CD4-positive, alpha-beta T cell treated with Interleukin-15 for 4 hours (primary cell): Measurements from ENCODE around the gene CFDP1.

Experiments
- DNase-seq: peaks from one replicate; pipeline ENCODE4 v3.0.0-alpha.2; 2020; ENCODE audit warnings: low spot score

The CFDP1 gene

DNA sequence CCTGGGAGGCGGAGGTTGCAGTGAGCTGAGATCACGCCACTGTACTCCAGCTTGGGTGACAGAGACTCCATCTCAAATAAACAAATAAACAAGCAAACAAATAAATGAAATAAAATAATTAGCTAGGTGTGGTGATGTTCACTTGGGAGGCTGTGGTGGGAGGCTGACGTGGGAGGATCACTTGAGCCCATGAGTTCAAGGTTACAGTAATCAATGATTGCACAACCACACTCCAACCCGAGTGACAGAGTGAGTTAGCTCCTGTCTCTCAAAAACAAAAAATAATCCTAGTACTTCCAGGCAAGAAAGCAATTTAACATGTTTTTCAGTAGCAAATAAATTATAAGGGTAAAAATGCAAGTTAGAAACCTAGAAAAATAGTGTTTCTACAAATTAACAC is 26.4 kb downstream of the CFDP1 start:
- no peak for DNase-seq

DNA sequence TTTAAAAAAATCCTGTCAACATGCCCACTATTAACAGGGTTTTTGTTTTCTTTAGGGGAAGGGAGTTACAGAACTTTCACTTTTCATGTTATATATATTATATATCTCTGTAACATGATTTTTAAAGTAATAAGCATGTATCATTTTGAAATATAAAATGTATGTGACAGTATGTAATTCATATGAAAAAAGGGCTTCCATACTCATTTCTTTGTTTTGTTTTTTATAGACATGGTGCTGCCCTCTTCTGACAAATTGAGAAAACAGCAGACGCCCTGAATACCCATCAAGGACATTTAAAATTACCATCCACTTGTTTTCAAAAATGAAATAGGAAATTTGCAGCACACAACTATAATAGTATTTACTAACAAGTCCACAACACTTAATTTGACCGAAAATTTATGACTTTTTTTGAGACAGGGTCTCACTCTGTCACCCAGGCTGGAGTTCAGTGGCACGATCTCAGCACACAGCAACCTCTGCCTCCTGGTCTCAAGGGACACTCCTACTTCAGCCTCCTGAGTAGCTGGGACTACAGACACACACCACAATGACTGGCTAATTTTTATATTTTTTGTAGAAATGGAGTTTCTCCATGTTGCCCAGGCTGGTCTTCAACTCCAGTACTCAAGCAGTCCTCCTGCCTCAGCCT is 30.4 kb downstream of the CFDP1 start:
- peak; percentile 40 for DNase-seq

DNA sequence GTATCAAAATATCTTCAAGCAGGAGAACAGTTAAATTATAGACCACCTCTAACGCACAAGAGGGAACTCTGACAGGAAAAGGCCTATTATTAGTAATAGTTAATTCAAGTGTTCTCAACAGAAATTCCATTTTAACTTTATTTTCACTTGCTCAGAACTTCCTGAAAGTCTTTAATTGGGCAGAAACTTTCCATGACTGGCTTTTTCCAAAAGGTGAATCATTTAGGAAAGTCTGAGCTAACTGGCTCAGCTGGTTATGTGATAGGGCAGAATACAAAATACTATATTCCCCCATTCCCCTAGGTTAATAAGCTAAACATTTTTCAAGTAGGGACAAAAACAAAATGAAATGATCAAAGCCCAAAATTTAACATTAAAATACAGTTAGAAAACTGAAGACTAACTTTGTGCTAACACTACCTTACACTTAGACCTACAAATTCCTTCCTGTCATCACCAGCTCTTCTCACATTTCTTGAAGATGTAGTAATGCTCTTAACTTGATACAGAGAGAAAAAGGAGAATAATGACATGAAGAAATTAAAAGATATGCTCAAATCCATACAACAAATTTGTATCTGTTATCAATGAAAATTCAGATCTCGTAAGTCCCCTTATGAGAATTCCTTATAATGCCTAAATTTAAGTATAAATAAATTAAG is 31.0 kb downstream of the CFDP1 start:
- DNase-seq, result no peak

DNA sequence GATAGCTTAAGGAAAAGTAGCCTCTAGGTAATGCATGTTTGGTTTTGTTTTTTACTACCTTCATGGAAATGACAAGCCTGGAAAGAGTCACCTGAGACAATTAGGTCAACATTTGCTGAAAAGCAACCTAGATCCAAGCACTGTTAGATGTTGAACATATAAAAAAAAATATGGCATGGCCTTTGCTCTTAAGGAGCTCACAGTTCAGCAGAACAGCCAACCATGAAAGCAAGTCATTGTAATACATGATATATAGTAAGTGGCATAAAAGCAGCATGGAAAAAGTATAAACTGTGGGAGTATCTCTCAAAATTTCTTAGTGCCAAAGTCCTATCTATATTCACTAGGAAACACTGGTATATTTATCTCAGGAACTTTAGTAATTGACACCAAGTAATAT is 31.6 kb downstream of the CFDP1 start:
- no peak for DNase-seq

DNA sequence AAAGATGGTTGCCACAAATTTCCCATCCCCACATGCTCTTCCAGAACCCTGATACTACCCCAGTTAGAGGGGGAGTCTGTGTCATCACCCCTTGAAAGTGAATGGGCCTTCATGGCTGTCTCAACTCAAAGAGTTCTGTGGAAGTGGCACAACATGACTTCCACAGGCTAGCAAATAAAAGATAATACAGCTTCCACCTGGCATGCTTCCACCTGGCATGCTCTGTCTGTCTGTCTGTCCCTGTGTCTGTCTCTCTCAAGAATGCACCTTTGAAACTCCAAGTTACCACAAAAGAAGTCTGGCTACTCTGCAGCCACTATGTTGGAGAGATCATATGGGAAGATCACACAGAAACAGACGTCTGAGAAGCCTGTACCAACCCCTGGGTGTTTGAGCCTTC is 35.0 kb downstream of the CFDP1 start:
- DNase-seq, result no peak

DNA sequence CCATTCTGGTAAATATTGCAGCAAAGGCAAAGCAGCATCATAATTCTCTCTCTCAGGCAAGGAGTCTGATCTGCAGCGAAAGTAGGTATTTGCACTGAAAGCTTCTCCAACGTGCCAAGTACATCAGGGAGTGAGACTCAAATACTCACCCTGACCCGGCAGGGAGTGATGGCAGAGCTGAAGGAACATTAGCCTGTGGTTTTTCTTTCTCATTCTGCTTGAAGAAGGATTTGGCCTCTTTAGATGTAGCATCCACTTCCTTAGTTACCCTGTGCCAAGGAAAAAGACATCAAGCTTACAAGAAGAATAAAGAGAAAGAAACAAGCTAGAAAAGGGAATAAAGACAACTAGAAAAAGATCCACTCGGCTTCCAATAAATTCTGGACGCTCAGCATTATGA is 38.4 kb downstream of the CFDP1 start:
- DNase-seq, result no peak

DNA sequence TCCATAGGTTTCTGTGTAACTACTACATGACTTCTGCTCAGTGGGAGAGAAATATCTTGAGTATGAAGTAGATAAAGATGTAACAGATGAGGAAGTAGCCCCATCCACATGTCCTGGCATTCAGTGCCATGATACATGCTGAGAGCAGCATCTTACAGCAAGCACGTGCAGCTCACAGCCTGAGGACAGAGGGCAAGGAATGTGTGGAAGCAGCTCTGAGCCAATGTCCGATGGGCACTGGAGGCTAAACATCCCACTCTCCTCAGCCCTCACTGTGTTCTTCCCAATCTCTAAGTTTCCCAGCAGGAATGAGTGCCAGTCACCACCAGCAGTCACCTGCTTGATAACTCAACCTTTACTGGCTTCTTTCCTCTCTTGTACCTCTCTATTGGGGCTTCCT is 40.4 kb downstream of the CFDP1 start:
- DNase-seq, result no peak

DNA sequence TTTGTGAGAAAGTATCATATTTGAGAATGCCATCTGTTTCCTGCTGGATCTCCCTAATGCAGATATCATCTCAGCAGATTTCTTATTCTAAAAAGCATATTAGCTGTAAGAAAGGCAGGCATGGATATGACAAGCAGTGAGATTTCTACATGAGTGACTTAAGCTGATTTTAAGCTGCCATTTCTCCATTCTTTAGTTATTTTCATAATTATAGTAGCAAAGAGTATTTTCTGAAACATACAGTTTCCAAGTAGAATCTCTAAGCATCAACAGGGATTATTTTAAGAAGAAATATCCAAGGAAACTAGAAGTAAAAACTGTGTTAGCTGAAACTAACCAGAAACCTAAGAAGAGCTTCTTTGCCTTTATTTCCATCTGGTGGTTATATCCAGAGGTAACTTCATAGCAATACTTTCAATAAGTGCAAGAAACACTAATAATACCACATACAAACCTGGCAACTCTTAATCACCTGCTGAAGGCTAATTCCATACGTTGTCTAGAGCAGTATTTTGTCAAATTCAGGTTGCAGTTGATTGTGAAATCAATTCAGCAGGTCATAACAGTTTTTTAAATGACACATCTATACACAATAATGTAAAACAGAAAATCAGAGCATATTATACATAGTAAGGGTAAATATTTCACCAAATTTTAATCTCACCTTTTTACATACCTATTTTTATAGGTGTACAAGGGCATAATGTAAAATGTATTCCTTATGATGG is 42.2 kb downstream of the CFDP1 start:
- DNase-seq, result no peak

DNA sequence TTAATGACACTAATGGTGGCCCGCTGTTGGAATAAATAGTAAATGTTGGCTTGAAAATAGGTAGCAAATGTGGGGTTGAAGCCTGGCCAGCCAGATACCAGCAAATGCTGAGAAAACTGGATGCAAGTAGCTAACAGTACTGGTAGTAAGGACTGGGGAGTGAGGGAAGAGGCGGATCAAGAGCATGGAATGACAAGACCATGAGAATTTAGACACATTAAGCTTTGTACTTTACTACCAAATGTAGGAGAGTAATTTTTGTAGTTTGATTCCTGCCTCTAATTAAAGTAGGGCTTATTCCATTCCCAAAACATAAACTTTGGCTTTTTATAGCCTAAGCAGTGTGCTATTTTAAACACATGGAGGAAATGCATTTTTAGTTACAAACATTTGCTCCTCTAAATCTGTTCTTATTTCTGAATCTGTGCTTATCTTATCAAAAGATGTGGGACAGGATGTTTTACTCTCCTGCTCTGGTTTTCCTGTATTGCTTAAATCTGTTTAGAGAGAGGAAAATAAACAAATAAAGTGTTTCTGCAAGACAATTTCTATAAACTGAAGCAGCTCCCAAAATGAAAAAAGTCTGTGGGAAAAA is 44.1 kb downstream of the CFDP1 start:
- no peak for DNase-seq

DNA sequence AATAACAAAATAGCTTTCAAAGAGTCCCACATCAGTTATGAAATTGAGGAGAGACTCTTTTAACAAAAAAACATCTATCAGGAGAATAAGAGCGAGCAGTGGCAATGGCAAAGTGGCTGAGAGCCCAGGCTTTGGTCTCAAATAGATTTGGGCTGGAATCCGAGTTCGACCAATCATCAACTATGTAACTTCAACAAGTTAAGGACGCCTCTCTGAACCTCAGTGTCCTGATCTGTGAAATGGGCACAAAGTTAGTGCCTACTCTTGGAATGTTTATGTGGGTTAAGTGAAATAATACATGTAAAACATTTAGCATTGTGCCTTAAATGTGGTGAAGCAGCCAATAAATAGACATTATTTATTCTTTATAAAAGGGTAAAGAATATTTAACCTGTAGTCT is 45.4 kb downstream of the CFDP1 start:
- DNase-seq, result no peak

DNA sequence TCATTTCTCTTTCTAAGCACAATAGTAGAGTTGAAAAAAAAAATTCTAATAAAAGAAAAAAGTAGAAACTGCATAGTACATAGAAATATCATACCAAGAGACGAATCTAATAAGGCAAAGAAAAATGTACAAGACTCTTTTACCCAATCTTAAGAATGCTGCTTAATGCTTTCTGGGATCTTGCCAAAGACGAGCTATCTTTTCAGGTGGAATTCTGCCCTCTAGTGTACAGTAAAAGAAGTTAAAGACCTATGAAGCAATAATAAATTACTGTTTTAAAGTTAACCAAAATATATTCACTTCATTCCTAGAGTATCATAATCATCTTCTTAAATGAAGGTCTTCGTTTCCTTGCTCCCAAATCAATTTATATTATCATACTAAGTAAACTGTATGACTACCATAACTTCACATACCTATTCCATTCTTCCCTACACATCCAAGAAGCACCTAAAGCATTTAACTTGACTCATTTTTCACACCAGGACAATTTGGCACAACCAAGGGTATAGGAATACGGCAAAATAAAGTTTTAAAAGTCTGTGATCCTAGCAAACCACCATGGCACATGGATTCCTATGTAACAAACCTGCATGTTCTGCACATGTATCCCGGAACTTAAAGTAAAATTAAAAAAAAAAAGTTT is 47.7 kb downstream of the CFDP1 start:
- peak; percentile 62 for DNase-seq

DNA sequence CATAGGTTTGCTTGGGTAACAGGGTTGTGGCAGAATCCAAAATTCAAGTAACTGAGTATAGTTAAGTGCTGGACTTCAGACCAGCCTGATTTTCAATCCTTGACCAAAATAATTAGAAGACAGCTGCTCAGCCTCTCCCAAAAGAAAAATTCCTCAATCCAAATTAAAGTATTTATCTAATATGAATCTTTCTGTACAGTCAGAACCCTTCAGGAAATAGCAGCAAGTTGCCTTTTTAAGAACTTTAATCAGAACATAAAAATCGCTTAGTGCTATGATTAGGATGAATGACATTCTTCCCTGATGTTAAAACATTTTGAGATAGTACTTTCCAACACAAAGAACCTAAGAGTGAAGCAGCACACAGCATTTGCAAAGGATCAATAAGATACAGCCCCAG is 50.2 kb downstream of the CFDP1 start:
- no peak for DNase-seq

DNA sequence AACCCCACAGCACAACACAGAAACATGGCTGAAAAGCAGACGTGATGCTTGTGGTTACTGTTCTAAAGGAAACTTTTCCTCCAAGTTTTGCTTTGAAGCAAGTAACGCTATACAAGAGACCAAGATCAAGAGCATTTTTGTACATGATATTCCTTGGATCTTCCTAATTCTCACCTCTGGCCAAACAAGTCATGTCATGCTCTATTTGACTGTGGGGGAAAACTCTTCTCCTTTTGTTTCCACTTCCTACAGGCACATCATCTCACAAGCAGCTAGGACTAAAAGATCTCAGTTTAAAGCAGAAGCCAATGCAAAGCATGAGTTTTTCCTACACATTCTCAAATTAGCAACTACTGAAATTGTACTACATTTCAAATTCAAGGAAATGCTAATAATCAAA is 50.7 kb downstream of the CFDP1 start:
- DNase-seq, result no peak

DNA sequence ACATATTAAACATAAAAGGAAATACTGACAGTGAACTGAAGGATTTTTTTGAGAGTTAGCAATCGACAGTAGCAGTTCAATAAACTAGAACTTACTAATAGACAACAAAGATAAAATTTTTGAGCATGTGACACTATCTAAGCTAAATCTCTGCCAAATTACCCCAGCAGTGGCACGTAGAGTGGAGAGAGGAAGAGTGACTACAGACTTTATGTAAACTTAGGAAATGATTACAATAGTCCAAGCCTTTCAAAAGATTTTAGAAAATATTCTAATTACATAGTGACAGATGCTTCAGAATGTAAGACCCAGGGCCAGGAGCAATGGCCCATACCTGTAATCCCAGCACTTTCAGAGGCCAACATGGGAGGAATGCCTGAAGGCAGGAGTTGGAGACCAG is 52.4 kb downstream of the CFDP1 start:
- DNase-seq, result peak; percentile 12

DNA sequence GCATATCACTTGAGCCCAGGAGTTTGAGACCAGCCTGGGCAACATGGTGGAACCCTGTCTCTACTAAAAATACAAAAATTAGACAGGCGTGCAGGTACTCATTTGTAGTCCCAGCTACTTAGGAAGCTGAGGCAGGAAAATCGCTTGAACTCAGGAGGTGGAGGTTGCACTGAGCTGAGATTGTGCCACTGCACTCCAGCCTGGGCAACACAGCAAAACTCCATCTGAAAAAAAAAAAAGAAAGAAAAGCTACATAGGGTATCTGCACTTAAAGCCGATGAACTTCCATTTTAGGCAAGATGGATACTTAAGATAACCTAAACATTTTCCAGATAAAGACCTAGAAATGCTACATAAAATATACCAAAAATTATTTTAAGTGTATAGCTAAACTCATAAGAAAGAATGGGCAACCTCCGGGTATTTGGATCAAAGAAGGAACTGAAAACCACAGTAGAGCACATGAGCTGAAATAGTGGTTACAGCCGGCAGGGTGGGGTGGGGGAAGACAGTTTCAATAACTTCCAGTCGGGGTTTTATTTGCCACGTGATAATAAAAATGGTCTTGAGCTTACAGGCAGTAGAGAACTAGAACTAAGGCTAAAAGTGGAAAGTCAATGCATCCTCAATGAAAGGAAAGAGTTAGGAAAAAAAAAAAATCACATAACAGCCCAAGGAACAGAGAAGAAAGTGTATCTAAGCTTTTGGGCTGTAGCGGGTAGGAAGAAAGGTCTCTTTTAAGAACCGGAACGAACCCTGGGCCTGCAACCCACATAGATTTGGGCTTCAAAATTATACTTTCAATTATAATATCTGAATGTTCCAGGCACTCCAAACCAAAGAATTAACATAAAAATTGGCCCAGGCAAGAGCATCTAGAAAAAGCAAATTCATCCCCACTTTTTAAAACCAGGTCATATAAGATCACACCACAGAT is 53.1 kb downstream of the CFDP1 start:
- DNase-seq, result peak; percentile 52

DNA sequence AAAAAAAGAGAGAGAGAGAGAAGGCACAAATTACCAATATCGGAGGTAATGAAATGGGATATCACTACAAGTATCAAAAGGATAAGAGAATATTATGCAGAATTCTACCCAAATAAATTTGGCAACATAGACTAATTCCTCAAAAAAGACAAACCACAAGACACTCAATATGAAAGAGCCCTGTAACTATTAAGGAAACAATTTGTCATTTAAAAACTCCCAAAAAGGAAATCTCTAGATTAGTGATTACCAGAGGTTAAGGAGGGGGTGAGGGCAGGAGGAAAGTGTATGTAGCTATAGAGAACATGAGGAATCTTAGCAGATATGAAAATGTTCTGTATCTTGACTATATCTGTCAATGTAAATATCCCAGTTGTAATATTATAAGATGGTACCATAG is 54.0 kb downstream of the CFDP1 start:
- no peak for DNase-seq

DNA sequence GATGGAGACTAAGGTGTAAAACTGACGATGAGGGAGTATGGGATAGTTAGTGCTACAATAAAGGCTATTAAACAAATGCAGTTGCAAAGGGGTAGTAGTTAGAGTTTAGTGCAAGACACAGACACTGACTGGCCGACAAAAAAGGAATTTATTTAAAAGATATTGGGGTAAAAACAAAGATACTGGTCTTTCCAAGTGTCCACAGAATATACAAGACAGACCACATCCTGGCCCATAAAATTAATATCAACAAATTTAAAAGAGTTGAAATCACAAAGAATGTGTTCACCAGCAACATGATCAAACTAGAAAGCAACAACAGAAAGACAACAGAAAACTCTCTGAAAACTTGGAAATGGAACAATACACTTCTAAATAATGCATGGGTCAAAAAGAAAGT is 54.7 kb downstream of the CFDP1 start:
- DNase-seq, result no peak

DNA sequence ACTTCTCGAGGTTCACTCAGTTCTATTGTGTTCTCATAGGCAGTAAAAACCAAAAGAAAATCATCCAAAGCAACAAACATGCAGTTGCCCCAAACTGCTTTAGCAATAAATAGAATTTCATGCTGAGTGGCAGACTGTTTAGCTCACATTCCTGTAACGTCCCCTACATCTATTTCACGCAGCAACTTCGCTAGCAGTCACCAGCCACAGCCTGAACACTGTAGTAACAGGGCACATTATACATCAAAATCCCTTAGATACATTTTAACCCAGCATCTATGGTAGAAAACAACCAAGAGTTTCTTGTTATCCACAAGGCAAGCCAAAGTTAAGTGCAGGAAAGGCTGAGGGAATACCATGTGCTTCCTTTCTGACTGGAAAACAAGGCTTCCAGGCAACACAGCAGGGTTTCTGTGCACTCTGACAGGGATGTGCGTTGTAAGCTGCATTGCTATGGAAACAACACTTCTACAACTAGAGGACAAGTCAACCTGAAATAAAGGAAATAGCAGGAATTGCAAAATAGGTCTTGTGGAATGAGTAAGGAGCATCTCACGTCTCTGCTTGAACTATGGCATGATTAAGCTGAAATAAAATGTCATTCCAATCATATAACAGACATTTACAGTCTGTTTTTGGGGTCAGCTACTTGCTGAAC is 55.4 kb downstream of the CFDP1 start:
- DNase-seq, result no peak

DNA sequence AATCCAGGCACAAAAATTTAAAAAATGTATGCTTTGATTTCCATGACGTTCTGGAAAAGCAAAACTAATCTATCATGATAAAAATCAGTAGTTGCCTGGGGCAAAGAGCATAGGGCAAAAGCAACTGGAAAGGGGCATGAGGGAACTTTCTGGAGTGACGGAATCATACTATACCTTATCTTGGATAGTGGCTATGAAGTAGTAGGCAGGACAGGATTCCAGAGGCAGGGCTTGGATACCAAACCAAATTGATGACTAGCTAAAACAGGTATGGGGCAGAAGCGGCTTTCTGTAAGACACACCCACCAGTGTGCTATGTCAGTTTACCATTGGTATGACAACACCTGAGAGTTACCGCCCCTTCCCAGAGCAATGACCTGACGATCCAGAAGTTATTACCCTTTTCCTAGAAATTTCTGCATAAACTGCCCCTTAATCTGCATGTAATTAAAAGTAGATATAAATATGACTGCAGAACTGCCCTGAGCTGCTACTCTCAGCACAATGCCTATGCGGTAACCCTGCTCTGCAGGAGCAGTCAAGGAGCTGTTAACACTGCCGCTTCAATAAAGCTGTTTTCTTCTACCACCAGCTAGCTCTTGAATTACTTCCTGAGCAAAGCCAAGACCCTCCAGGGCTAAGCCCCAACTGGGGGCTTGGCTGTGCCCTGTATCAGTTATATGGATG is 56.7 kb downstream of the CFDP1 start:
- no peak for DNase-seq

DNA sequence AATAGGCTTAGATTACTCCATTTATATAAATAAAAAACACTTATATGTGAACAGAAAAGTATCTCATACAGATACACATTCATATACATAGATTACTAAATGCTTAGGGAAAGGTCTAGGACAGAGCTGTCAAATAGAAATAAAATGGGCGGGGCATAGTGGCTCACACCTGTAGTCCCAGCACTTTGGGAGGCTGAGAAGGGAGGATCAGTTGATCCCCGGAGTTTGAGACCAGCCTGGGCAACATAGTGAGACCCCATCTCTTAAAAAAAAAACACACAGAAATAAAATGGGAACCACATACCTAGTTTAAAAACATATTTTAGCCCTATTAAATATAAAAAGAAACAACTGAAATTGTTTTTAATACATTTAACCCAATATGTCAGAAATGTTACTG is 58.9 kb downstream of the CFDP1 start:
- no peak for DNase-seq
